Spinal cord (tissue), 10 donors: ENCODE measurements around the gene COL4A3. TPM values are rescaled to one million over a fixed set of nuclear protein-coding genes. Genes with fewer than 3 reads are reported as not detected.

ENCODE experiments used
- DNase-seq, 6 donors: peaks; one replicate each; pipeline versions ENCODE4 v3.0.0 to v3.0.0-alpha.2; 2013 to 2015; ENCODE audit warnings: low spot score in 6 of 6, low read depth in 4 of 6
- H3K27ac ChIP-seq: one replicate; pipeline ENCODE4 v1.5.1; 2013; ENCODE audit warnings: low read depth, low read length, control low read depth
- H3K27me3 ChIP-seq: one replicate; pipeline ENCODE4 v1.6.1; 2013; ENCODE audit warnings: low read length; ENCODE audit not compliant: control insufficient read depth, insufficient read depth
- H3K36me3 ChIP-seq: one replicate; pipeline ENCODE4 v1.6.1; 2013; ENCODE audit warnings: low read length; ENCODE audit not compliant: control insufficient read depth, insufficient read depth
- H3K4me1 ChIP-seq: one replicate; pipeline ENCODE4 v1.6.1; 2013; ENCODE audit warnings: low read length; ENCODE audit not compliant: control insufficient read depth, insufficient read depth
- H3K4me3 ChIP-seq: one replicate; pipeline ENCODE4 v1.5.1; 2013; ENCODE audit warnings: low read depth, low read length, control low read depth
- H3K9me3 ChIP-seq: one replicate; pipeline ENCODE4 v1.6.1; 2013; ENCODE audit warnings: low read length; ENCODE audit not compliant: control insufficient read depth, insufficient read depth
- WGBS: methylation state at CpG from one replicate; pipeline ENCODE4 v1.1.5; 2013; ENCODE audit warnings: missing lambda C conversion rate; ENCODE audit not compliant: insufficient coverage; 5-methylcytosine and 5-hydroxymethylcytosine counted together
- polyA plus RNA-seq, 2 donors: library from polyadenylated mRNA; unstranded; fragments of 120-200 nt; gene quantifications; one replicate each; pipeline ENCODE4 v1.2.1, GENCODE V29; 2013; ENCODE audit not compliant: insufficient read length in 2 of 2
- total RNA-seq, 2 donors: library from RNA; depleted of rRNA in 1 of 2; stranded (reverse); fragments of 120-200 nt in 1 of 2; fragments of >200 nt in 1 of 2; gene quantifications; one replicate each; pipeline versions ENCODE4 v1.2.3 to v1.2.4, GENCODE V29; 2013 to 2014
- donor health status: healthy.

The COL4A3 gene
- total and polyA plus RNA-seq, 4 donors, result 1.3 to 2.2 (median 1.8) TPM

- WGBS, result no CpG with 5 or more reads among the region's 3 CpGs
- Histone ChIP-seq H3K27ac (no peak overlapping the region), H3K36me3 (no peaks in the 10 kb centered on the region), H3K4me3 (no peak overlapping the region), H3K27me3 (no peaks in the 10 kb centered on the region), H3K4me1 (no peaks in the 10 kb centered on the region), H3K9me3 (no peaks in the 10 kb centered on the region)
- DNase-seq, result no peak
These were observed 16.3 kb downstream of the COL4A3 start for GRCh38 chr2:227180770-227181169.

DNA sequence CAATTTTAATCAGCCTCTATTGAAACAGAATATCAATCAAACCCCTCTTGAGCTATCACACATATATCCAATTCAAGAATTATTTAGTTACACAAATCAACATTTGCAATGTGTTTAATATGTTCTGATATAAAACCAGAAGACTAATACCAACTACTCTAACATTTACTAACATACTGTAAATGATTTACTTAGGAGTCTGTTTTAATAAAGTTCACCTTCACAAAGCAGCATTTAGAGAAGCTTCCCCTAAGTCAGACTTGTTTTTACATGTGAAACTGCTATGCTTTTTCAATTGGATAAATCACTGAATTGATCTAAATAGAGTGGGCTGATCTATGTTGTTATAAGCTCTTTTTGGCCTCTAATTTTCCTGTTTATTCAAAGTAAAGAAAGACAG is 18.3 kb downstream of the COL4A3 start:
- H3K9me3 ChIP-seq, result no peaks in the 10 kb centered on the region
- DNase-seq, result no peak
- no peak overlapping the region for H3K27ac ChIP-seq
- no peaks in the 10 kb centered on the region for H3K36me3 ChIP-seq
- H3K27me3 ChIP-seq, result no peaks in the 10 kb centered on the region
- H3K4me3 ChIP-seq, result no peak overlapping the region
- H3K4me1 ChIP-seq, result no peaks in the 10 kb centered on the region

GRCh38 chr2:227183657-227184367 is 19.4 kb downstream of the COL4A3 start:
- Histone ChIP-seq H3K4me1 (no peaks in the 10 kb centered on the region), H3K27ac (no peak overlapping the region), H3K27me3 (no peaks in the 10 kb centered on the region), H3K36me3 (no peaks in the 10 kb centered on the region), H3K9me3 (no peaks in the 10 kb centered on the region), H3K4me3 (no peak overlapping the region)
- DNase-seq, result no peak
- 100% methylated on average over 1 of the region's 2 CpGs for WGBS

DNA sequence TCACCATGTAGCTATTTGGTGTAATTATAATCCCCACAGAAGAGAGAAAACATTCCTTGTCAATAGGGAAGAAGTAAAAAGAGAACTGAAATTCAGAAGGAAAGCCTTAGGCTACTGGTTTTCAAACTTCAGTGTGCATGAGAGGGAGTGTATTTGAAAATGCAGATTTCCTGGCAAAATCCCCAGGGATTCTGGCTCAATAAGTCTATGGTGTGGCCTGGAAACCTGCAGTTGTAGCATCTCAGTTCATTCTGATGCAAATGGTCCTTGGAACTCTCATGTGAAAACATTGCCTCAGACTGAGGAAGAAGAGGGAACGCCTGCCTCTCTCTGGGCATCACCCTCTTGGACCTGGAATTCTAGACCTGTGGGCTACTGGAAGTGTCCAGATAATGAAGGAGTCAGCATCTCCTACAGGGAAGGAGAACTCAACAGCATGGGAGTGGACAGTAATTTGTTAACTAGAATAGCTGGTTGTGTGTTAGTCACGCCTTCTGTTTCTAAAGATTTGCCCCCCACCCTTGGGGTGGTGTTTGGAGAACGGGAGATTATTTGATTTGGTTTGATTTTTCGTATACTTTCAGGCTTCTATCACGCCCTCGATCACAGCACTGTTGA is 21.3 kb downstream of the COL4A3 start:
- H3K27ac ChIP-seq, result no peak overlapping the region
- peak in 1 of 6 donors; percentile 24 for DNase-seq
- no peaks in the 10 kb centered on the region for H3K4me1 ChIP-seq
- H3K4me3 ChIP-seq, result no peak overlapping the region
- H3K9me3 ChIP-seq, result no peaks in the 10 kb centered on the region
- WGBS, result 83% methylated on average over 1 of the region's 6 CpGs
- H3K27me3 ChIP-seq, result no peaks in the 10 kb centered on the region
- no peaks in the 10 kb centered on the region for H3K36me3 ChIP-seq

GRCh38 chr2:227186751-227187150 is 22.3 kb downstream of the COL4A3 start:
- DNase-seq, result no peak
- no peaks in the 10 kb centered on the region for H3K9me3 ChIP-seq
- no peak overlapping the region for H3K4me3 ChIP-seq
- no CpG with 5 or more reads among the region's 1 CpG for WGBS
- no peaks in the 10 kb centered on the region for H3K4me1 ChIP-seq
- H3K27me3 ChIP-seq, result no peaks in the 10 kb centered on the region
- H3K27ac ChIP-seq, result no peak overlapping the region
- no peaks in the 10 kb centered on the region for H3K36me3 ChIP-seq

DNA sequence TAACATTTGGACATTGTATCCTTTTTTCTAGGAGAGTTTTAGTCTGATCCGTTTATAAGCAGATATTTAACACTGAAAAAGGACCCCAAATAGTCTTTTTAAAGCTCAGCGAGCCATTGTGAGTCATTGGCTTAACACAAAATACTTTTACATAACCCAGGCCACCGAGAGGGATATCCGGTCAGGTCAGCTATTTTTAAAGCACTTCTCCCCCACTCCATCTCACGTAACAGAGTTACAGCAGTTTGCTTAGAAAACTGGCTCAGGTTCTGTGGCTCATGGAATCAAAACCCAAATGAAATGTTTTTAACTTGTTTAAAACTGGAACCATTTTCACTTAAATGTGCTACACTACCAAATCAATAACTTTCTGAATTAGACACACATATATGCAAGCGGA is 23.9 kb downstream of the COL4A3 start:
- no peak overlapping the region for H3K4me3 ChIP-seq
- 51% methylated on average over 4 of the region's 6 CpGs for WGBS
- DNase-seq, result no peak
- no peaks in the 10 kb centered on the region for H3K4me1 ChIP-seq
- H3K27me3 ChIP-seq, result no peaks in the 10 kb centered on the region
- no peaks in the 10 kb centered on the region for H3K36me3 ChIP-seq
- H3K27ac ChIP-seq, result no peak overlapping the region
- H3K9me3 ChIP-seq, result no peaks in the 10 kb centered on the region

GRCh38 chr2:227191367-227191766 is 26.9 kb downstream of the COL4A3 start:
- Histone ChIP-seq H3K9me3 (no peaks in the 10 kb centered on the region), H3K36me3 (no peaks in the 10 kb centered on the region), H3K27me3 (no peaks in the 10 kb centered on the region), H3K27ac (no peak overlapping the region), H3K4me1 (no peaks in the 10 kb centered on the region), H3K4me3 (no peak overlapping the region)
- no peak for DNase-seq
- 44% methylated on average over 2 of the region's 3 CpGs for WGBS

DNA sequence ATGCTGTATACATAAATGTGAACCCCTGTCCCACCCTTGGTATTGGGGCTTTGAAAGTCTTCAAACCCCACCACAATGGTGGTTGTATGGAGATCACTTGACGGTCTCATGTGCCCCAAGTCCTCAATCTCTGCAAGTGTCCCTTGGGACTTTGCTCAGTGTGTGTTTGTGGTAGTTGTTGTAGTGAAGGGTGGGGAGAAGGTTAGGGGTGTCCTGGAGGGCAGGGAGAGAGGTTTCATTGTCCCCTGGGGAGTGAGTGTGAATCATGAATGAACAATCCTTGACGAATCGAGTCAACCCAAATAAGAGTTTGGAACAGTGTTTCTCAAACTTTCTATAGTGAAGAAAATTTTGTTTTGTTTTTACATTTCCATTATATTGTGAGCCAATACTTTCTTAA is 28.1 kb downstream of the COL4A3 start:
- no CpG with 5 or more reads among the region's 3 CpGs for WGBS
- H3K27ac ChIP-seq, result no peak overlapping the region
- no peaks in the 10 kb centered on the region for H3K36me3 ChIP-seq
- H3K27me3 ChIP-seq, result no peaks in the 10 kb centered on the region
- H3K4me1 ChIP-seq, result no peaks in the 10 kb centered on the region
- H3K4me3 ChIP-seq, result no peak overlapping the region
- no peak for DNase-seq
- peaks cover 1% of the 10 kb centered on the region for H3K9me3 ChIP-seq

- no CpG with 5 or more reads among the region's 2 CpGs for WGBS
- H3K36me3 ChIP-seq, result no peaks in the 10 kb centered on the region
- no peaks in the 10 kb centered on the region for H3K27me3 ChIP-seq
- DNase-seq, result no peak
- H3K4me3 ChIP-seq, result no peak overlapping the region
- H3K27ac ChIP-seq, result no peak overlapping the region
- H3K4me1 ChIP-seq, result no peaks in the 10 kb centered on the region
- peaks cover 1% of the 10 kb centered on the region for H3K9me3 ChIP-seq
These were observed 29.8 kb downstream of the COL4A3 start for GRCh38 chr2:227194219-227194618.

GRCh38 chr2:227198866-227199265 is 34.4 kb downstream of the COL4A3 start:
- Histone ChIP-seq H3K4me1 (no peaks in the 10 kb centered on the region), H3K27me3 (no peaks in the 10 kb centered on the region), H3K9me3 (peaks cover 1% of the 10 kb centered on the region), H3K36me3 (no peaks in the 10 kb centered on the region), H3K27ac (no peak overlapping the region), H3K4me3 (no peak overlapping the region)
- 65% methylated on average over 2 of the region's 3 CpGs for WGBS
- no peak for DNase-seq
